ENCODE measurements around the gene LRRFIP1.

GRCh38 chr2:237799060-237799428 lies 171.7 kb downstream of the LRRFIP1 start:
- no peak for TF ChIP-seq EZH2phosphoT487 (IDR thresholded peaks at IDR 0.05; ENCODE audit: low read length)
- TF ChIP-seq CTCF (IDR thresholded peaks at IDR 0.05; ENCODE audit: low read length), result no peak
- no peak for TF ChIP-seq EZH2 (optimal IDR thresholded peaks at IDR 0.05; ENCODE audit: low read depth, low read length)

Data from MM.1S (cell line).